Lower leg skin (tissue), 3 donors: ENCODE data around the gene CASR.

Experiments used
- POLR2A ChIP-seq, 2 donors: fragments of 450-650 bp; IDR thresholded peaks; one replicate each; pipeline ENCODE4 v1.6.1; 2016 to 2017; ENCODE audit warnings: antibody characterized with exemption in 2 of 2, mild to moderate bottlenecking in 1 of 2, moderate library complexity in 1 of 2
- TF ChIP-seq, protein P1 (sequence below), 3 donors: fragments of 450-650 bp; IDR thresholded peaks; one replicate each; pipeline ENCODE4 v1.5.1; 2016; ENCODE audit warnings: antibody characterized with exemption in 3 of 3, mild to moderate bottlenecking in 3 of 3, moderate library complexity in 2 of 3

DNA sequence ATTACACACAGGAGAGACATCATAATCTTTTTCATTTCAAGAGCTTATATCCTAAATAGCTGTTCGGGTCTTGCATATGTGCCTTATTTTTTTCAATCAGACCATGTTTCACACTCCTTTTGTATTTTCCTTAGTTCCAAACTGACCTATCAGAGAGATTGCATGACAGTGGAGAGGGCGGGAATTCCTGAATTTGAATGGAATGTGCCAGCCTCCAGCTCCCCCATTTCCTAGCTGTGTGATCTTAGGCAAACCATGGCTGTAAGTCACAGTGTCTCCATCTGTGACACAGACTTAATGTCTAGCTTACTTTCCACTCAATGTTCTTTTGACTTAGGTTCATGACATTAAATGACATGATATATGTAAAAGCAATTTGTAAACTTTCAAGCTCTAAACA is 79.6 kb downstream of the CASR start:
- TF ChIP-seq, protein P1, sequence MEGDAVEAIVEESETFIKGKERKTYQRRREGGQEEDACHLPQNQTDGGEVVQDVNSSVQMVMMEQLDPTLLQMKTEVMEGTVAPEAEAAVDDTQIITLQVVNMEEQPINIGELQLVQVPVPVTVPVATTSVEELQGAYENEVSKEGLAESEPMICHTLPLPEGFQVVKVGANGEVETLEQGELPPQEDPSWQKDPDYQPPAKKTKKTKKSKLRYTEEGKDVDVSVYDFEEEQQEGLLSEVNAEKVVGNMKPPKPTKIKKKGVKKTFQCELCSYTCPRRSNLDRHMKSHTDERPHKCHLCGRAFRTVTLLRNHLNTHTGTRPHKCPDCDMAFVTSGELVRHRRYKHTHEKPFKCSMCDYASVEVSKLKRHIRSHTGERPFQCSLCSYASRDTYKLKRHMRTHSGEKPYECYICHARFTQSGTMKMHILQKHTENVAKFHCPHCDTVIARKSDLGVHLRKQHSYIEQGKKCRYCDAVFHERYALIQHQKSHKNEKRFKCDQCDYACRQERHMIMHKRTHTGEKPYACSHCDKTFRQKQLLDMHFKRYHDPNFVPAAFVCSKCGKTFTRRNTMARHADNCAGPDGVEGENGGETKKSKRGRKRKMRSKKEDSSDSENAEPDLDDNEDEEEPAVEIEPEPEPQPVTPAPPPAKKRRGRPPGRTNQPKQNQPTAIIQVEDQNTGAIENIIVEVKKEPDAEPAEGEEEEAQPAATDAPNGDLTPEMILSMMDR (IDR thresholded peaks at IDR 0.05), result no peak
- TF ChIP-seq POLR2A (IDR thresholded peaks at IDR 0.05), result no peak
